GM08714 (cell line): ENCODE results near the gene RCAN2.

Experiments
- H3K4me3 ChIP-seq: fragments of 200-500 bp; sonication (Bioruptor generic); 2 replicates; pipeline ENCODE4 v1.5.1; 2014; ENCODE audit warnings: mild to moderate bottlenecking, low read length, inconsistent platforms
- ZNF274 ChIP-seq: IDR thresholded peaks from 2 replicates; pipeline ENCODE4 v1.6.1; 2012; ENCODE audit warnings: mild to moderate bottlenecking, low read depth, low read length

Gene RCAN2

DNA sequence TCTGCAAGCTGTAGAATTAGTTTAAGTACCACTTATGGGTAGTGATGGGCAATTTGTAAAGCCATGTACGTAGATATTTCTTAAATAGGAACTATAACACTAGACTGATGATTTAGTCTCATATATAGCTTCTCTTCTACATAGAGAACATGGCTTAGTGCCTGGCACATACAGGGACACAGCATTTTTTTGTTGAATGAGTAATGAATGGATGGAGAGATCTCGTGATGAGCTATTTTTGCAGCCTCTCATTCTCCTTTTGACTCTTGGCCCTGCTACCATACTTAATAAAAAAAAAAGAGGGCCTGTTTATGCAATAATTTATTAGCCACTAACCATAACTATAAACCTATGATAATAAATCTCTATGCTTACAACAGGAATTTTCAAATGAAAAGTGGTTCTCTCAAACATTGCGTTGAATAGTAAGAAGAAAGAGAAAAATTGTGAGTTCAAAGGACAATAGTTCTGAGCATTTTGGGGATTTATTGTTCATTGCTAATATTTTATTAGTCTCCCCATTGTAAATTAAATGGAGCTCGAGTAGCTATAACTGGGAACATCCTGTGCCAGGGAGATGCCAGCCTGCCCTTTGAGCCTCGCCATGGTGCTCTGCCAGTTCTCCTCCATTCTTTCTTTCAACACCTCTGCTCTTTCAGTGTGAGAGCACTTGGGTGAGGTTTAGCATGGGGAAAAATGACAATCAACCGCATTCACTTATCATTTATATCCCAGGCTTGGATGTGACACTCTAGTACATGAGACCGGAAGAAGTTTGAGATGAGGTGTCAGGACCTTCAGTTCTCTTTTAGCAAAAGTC lies 14.7 kb upstream of the RCAN2 start:
- no peak for TF ChIP-seq ZNF274
- no peak overlapping the region for H3K4me3 ChIP-seq

- TF ChIP-seq ZNF274: no peak
- H3K4me3 ChIP-seq: no peak overlapping the region
Measured at GRCh38 chr6:46504242-46504641, 13.0 kb upstream of the RCAN2 start.

GRCh38 chr6:46502486-46503119 lies 11.4 kb upstream of the RCAN2 start:
- TF ChIP-seq ZNF274: no peak
- no peak overlapping the region for H3K4me3 ChIP-seq

DNA sequence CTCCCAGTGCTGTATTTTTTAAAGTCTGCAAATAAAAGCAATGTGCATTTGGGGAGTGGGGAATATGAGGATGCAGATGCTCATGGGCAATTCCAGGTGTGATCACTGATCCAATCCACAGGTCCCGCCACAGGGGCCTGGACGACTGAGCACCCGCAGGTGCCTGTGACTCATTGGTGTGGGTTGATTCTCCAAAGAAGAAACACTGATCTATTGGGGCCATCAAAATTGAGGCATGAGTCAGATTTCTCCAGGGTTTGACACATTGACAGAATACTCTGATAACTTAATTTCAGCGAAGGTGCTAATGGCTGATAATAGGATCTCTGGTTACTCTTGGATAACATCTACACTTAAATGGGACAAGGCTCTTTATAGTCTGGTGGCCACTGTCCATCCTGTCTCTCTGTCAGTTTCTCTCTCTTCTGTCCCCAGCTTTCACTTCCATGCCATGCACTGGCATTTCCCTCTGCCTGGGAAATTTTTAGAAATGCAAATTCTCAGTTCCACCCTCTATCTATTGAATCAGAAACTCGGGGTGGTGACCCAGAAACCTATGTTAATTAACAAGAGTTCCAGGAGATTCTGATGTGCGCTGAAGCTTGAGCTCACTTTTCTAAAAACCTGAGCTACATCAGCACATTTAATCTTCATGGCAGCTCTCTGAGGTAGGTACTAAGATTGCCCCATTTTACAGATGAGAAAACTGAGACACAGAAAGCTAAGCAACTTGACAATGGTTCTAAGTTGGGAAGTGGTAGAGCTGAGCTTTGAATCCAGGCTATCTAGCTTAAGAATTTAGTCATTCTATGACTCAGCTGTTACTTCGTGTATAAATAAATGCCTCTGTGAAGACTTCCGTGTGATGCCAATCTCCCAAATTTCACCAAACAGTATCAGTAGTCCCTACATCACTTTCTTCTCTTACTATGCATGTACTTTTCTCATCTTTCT lies 10.2 kb upstream of the RCAN2 start:
- TF ChIP-seq ZNF274: no peak
- H3K4me3 ChIP-seq: no peak overlapping the region

- no peak for TF ChIP-seq ZNF274
Measured at GRCh38 chr6:46500382-46500781, 9.1 kb upstream of the RCAN2 start.

GRCh38 chr6:46491628-46492547 lies 639 bp upstream of the RCAN2 start:
- no peak for TF ChIP-seq ZNF274
- peak overlapping the region; percentile 50; the same call in 1 of the 2 replicates for H3K4me3 ChIP-seq

More at GRCh38 chr6:46500382-46500781, 9.1 kb upstream of the RCAN2 start:
- no peak overlapping the region for H3K4me3 ChIP-seq

- no peak for TF ChIP-seq ZNF274
- H3K4me3 ChIP-seq: peak overlapping the region; percentile 50; the same call in 1 of the 2 replicates
Measured at GRCh38 chr6:46490425-46491200, 636 bp downstream of the RCAN2 start.

- no peak for TF ChIP-seq ZNF274
- H3K4me3 ChIP-seq: no peak overlapping the region
Measured at GRCh38 chr6:46486181-46486580, 5.1 kb downstream of the RCAN2 start.

DNA sequence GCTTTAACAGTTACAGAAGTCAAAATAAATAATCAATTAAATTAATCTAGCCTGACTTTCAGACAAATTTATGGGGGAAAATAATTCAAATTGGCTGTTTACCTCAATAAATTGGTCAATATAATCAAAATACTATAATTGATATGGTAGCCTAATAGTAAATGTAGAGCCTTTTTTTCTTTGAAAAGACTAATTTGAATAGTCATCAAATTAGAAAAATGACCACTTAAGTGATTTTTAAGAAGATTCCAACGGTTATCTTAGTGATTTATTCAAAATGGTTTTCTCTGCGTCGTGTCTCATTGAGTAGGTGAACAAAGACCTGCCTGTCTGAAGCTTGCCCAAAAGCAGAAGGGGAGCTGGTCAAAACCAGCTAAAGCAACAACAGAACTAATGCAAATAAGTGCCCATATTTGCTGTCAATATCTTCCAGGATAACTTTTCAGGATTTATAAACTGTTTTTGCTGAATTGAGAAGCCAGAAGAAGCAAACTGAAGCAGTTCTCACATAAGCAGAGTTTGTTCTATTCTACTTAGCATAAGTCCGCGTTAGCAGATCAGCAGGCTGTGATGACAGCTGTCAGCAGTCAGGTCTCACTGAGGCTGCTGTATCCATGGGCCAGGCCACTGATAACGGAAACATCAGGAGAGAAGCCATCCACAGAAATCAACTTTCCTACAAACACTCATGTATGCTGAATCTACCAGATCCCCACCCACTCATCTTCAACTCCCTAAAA lies 7.0 kb downstream of the RCAN2 start:
- no peak overlapping the region for H3K4me3 ChIP-seq
- no peak for TF ChIP-seq ZNF274

GRCh38 chr6:46476301-46476700 lies 14.9 kb downstream of the RCAN2 start:
- TF ChIP-seq ZNF274: no peak
- no peak overlapping the region for H3K4me3 ChIP-seq

GRCh38 chr6:46473881-46474280 lies 17.4 kb downstream of the RCAN2 start:
- H3K4me3 ChIP-seq: no peak overlapping the region
- no peak for TF ChIP-seq ZNF274

DNA sequence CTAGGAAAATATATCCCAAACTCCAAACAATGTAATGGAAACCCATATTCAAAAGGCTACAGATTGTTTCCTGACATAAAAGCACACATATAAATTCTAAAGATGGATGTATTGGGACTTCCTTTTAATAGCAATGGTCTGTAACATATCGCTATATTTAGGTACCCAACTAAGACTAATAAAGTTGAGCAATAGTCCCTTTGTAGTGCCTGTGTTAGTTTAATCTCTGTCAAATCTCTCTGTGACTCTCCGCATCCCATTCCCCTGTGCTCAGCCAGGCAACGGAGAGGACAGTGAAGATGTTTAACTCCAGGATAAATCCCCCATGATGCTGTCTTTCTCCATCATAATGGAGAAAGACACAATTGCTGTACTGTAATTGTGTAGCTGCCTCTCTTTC lies 19.0 kb downstream of the RCAN2 start:
- TF ChIP-seq ZNF274: no peak
- no peak overlapping the region for H3K4me3 ChIP-seq
